Heart left ventricle (tissue), 13 donors: Measurements from ENCODE around the gene KDM1B.

Source experiments
- POLR2A ChIP-seq, 2 donors: fragments of 450-650 bp; IDR thresholded peaks; one replicate each; pipeline ENCODE4 v1.6.1; 2017; ENCODE audit warnings: antibody characterized with exemption in 2 of 2, mild to moderate bottlenecking in 2 of 2, moderate library complexity in 2 of 2
- TF ChIP-seq, protein P1 (sequence below), 12 donors: fragments of 200-600 bp; sonication (generic) in 4 of 12; IDR thresholded peaks; one replicate each; pipeline versions ENCODE4 v1.5.0 to v1.8.0; 2018 to 2022; ENCODE audit warnings: antibody characterized with exemption in 12 of 12, mild to moderate bottlenecking in 5 of 12
- donor health status: ischemic (EF 13 %, LVEDD 7.1; RV severe dilation, severe dysfunction).
- donor health status: DM: no; HTN: yes; CAD: no.
- donor health status: DM: no; HTN: no; CAD: no.
- donor health status: ischemic (EF 25% LVEDD 6.9; RV normal size, moderate dysfunction).
- donor health status: ischemic (EF 25% LVEDD 5.7; RV mildly dilated, moderate dysfunction).
- donor health status: ischemic (EF 35%, LVEDD 5.7; RV mildly dilated, moderate dysfunction).
- donor health status: nonischemic (EF 11% LVEDD 7.7; RV severe dilation, severe dysfunction).
- donor health status: DM: yes; HTN: yes; CAD: no.
- donor health status: PGD.
- donor health status: ischemic (EF 29% LVEDD 5.4; RV normal size, mild dysfunction).
- donor health status: nonischemic (EF 23%, LVEDD 6.1; RV moderate dilation, normal function).

DNA sequence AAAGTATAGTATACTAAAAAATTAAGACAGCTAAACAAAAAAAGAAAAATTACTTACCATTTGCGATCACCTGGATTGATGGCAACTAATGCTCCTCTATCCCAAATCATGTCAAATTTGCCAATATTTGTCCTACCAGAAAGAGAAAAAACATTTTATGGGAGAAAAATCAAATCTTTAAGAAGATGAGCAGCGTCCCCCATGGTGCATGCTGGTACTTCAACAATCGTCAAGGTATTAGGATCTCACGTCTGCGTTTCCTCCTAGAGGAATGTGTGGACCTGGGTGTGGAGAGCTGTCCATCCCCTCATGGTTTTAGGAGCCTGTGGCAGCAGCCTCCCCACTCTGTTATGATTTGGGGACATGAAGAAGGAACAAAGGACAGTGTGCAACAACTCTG, 16.3 kb upstream of the KDM1B start:
- TF ChIP-seq, protein P1, sequence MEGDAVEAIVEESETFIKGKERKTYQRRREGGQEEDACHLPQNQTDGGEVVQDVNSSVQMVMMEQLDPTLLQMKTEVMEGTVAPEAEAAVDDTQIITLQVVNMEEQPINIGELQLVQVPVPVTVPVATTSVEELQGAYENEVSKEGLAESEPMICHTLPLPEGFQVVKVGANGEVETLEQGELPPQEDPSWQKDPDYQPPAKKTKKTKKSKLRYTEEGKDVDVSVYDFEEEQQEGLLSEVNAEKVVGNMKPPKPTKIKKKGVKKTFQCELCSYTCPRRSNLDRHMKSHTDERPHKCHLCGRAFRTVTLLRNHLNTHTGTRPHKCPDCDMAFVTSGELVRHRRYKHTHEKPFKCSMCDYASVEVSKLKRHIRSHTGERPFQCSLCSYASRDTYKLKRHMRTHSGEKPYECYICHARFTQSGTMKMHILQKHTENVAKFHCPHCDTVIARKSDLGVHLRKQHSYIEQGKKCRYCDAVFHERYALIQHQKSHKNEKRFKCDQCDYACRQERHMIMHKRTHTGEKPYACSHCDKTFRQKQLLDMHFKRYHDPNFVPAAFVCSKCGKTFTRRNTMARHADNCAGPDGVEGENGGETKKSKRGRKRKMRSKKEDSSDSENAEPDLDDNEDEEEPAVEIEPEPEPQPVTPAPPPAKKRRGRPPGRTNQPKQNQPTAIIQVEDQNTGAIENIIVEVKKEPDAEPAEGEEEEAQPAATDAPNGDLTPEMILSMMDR (IDR thresholded peaks at IDR 0.05): no peak
- TF ChIP-seq POLR2A (IDR thresholded peaks at IDR 0.05): no peak
